Head of caudate nucleus (tissue), 42 donors: ENCODE data around the gene NAV2.

Experiments
- DNase-seq, 42 donors: peaks; one replicate each; pipeline versions ENCODE4 v3.0.0 to v3.0.0-alpha.2; 2020 to 2021; ENCODE audit warnings: mixed read lengths in 7 of 42
- intact Hi-C: fragments of 100-400 bp; cut with DNase I; formaldehyde crosslinking; loops from one replicate; pipeline ENCODE4 v1.15.0; 2022

The NAV2 gene

GRCh38 chr11:19816817-19817216 lies 104.2 kb downstream of the NAV2 start:
- intact Hi-C loops: no loop called here
- DNase-seq: no peak

- peak in 2 of 42 donors; percentile 18 to 31 for DNase-seq
- intact Hi-C loops: no loop called here
These were observed 104.7 kb downstream of the NAV2 start for GRCh38 chr11:19817265-19817851.

GRCh38 chr11:19817870-19818269 lies 105.2 kb downstream of the NAV2 start:
- intact Hi-C loops: no loop called here
- no peak for DNase-seq

GRCh38 chr11:19818619-19819018 lies 106.0 kb downstream of the NAV2 start:
- intact Hi-C loops: no loop called here
- no peak for DNase-seq

- no peak for DNase-seq
- intact Hi-C loops: no loop called here
These were observed 106.5 kb downstream of the NAV2 start for GRCh38 chr11:19819148-19819547.

GRCh38 chr11:19820100-19820499 lies 107.5 kb downstream of the NAV2 start:
- intact Hi-C loops: no loop called here
- DNase-seq: no peak

- intact Hi-C loops: no loop called here
- no peak for DNase-seq
These were observed 108.8 kb downstream of the NAV2 start for GRCh38 chr11:19821412-19821875.

GRCh38 chr11:19821993-19822392 lies 109.4 kb downstream of the NAV2 start:
- intact Hi-C loops: no loop called here

GRCh38 chr11:19822531-19822930 lies 109.9 kb downstream of the NAV2 start:
- intact Hi-C loops: no loop called here
- no peak for DNase-seq

More at GRCh38 chr11:19821993-19822392, 109.4 kb downstream of the NAV2 start:
- DNase-seq: no peak

GRCh38 chr11:19826606-19827005 lies 114.0 kb downstream of the NAV2 start:
- no peak for DNase-seq
- intact Hi-C loops: no loop called here

- no peak for DNase-seq
- intact Hi-C loops: no loop called here
These were observed 114.9 kb downstream of the NAV2 start for GRCh38 chr11:19827399-19828135.

GRCh38 chr11:19828382-19829108 lies 115.9 kb downstream of the NAV2 start:
- intact Hi-C loops: no loop called here
- DNase-seq: no peak

GRCh38 chr11:19829109-19829837 lies 116.6 kb downstream of the NAV2 start:
- no peak for DNase-seq
- intact Hi-C loops: no loop called here

- DNase-seq: peak in 39 of 42 donors; percentile 12 to 76 (median 48)
These were observed 119.6 kb downstream of the NAV2 start for GRCh38 chr11:19832086-19832750.

GRCh38 chr11:19832901-19833300 lies 120.3 kb downstream of the NAV2 start:
- DNase-seq: no peak
- intact Hi-C loops: no loop called here

More at GRCh38 chr11:19832086-19832750, 119.6 kb downstream of the NAV2 start:
- intact Hi-C loops: no loop called here

GRCh38 chr11:19834771-19835170 lies 122.1 kb downstream of the NAV2 start:
- DNase-seq: no peak
- intact Hi-C loops: no loop called here

GRCh38 chr11:19836666-19837065 lies 124.0 kb downstream of the NAV2 start:
- intact Hi-C loops: no loop called here
- DNase-seq: no peak

GRCh38 chr11:19838994-19839768 lies 126.5 kb downstream of the NAV2 start:
- no peak for DNase-seq
- intact Hi-C loops: no loop called here
